GM23248 (cell line): ENCODE results near the gene SLC16A11.

Experiments
- EZH2 ChIP-seq: fragments of 200-600 bp; sonication (generic); IDR thresholded peaks from 2 replicates; pipeline ENCODE4 v1.6.1; 2018; ENCODE audit warnings: antibody characterized with exemption, mild to moderate bottlenecking; ENCODE audit not compliant: insufficient read depth, poor library complexity, severe bottlenecking
- EZH2phosphoT487 ChIP-seq: fragments of 200-600 bp; sonication (generic); IDR thresholded peaks from 2 replicates; pipeline ENCODE4 v1.6.1; 2018; ENCODE audit warnings: antibody characterized with exemption, moderate library complexity, mild to moderate bottlenecking, low read depth; ENCODE audit not compliant: insufficient read depth

DNA sequence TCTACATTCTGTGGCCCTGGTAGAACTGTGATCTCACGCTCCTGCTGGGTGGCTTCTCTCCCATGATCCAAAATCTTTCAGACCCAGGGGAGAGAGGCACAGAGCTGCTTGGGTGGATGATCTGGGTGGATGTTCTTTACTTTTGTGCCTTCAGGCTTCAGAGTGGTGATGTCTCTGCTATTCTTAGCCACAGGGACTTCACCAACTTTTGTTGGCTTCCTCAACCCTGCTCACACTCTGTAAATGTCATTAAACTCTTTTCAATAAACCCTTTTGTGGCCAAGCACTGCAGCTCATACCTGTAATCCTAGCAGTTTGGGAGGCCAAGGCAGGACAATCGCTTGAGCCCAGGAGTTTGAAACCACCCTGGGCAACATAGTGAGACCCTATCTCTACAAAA is 28.5 kb upstream of the SLC16A11 start:
- no peak for TF ChIP-seq EZH2phosphoT487
- TF ChIP-seq EZH2, result no peak
